HG02852 (cell line): ENCODE results near the gene ST6GAL1.
A peak's percentile ranks its signal among the peaks of the same experiment; 100 is the strongest.
"Not testable (repeated sequence)": the region's sequence is repeated elsewhere in the genome, so short reads cannot be mapped to it uniquely, and the experiment has no call there.

Source experiments
- ATAC-seq: cut with Tn5 transposase; IDR thresholded peaks from one replicate; pipeline ENCODE4 v1.9.1; 2021; ENCODE audit warnings: mild to moderate bottlenecking, moderate library complexity; ENCODE audit not compliant: unreplicated experiment

The ST6GAL1 gene

DNA sequence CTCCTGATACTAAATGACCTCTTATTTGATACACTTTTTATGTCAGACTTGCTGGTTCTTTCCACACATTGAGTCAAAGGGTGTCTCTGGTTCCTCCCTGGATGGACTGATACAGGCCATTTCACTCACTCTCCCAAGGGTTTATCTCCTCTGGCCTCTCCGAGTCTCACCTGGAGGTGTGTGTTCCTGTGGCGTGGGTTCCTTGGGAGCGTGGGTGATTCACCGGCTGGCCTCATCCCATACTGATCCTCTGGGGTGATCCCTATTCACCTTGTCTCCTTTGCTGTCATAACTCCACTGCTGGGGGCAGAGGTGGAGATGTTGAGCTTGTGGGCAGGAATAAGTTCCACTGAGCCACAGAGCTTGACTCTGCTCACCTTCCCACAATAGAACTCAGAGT is 61.1 kb downstream of the ST6GAL1 start:
- no peak for ATAC-seq

DNA sequence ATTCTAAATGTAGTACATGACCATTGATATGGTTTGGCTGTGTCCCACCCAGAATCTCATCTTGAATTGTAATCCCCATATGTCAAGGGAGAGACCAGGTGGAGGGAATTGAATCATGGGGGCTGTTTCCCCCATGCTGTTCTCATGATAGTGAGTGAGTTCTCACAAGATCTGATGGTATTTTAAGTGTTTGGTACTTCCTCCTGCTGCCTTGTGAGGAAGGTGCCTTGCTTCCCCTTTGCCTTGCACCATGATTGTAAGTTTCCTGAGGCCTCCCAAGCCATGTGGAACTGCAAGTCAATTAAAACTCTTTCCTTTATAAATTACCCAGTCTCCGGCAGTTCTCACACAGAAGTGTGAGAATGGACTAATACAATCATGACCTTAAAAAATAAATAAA is 61.8 kb downstream of the ST6GAL1 start:
- not testable (repeated sequence) for ATAC-seq

DNA sequence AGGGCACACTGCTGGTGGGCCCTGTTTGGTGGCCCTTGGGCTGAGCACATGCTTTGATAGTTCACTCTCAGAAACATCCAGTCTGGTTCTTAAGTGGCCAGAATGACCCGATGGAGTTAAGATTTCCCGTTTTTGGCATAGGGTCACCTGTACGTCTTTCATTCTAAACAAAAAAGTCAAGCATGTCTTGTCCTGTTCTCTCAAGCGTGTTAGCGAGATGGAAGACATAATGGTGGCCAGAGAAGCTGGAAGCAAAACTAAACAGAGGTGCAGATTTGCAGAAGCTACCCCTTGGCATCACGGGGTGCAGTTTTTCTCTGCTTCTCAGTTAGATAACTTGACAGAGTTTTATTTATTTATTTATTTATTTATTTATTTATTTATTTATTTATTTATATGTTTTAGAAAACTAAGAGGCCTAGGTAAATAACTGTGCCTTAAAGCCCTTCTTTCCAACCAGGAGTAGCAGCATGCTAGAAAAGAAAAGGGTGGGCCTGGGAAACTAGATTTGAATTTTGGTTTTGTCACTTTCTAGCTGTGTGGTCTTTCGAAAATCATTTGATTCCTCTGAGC is 63.0 kb downstream of the ST6GAL1 start:
- ATAC-seq, result no peak

DNA sequence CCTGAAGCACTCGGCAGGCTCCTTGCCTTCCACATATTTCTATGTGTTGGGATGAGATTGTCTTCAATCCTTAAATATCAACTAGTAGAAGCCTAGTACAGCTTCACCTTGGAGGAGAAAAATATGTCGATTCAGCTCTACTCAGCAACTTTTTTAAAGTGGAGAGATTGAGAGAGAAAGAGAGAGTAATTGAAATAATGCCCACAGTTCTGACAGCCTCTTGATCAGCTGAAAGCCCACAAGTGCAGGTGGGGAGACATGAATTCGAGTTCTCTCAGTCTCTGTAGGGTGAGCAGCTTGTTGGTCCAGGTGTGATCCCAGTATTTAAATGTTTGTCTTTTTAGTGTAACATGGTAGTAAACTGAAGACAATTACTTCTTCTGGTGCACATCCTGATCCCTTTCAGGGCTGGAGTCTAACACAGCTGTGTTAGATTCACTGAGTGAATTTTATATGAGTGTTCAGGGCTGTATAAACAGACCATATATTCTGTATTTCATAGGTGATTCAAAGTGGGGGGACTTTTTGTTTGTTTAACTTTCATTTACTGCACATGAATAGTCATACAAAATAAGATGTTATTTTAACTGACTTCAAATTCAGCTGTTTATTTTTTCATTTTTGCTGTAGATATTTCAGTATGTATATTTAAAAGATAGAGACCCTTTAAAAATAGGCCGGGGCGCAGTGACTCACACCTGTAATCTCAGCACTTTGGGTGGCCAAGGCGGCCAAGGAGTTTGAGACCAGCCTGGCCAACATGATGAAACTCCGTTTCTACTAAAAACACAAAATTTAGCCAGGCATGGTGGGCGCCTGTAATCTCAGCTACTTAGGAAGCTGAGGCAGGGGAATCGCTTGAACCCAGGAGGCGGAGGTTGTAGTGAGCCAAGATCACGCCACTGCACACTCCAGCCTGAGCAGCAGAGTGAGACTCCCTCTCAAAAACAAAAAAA is 64.0 kb downstream of the ST6GAL1 start:
- ATAC-seq, result no peak

DNA sequence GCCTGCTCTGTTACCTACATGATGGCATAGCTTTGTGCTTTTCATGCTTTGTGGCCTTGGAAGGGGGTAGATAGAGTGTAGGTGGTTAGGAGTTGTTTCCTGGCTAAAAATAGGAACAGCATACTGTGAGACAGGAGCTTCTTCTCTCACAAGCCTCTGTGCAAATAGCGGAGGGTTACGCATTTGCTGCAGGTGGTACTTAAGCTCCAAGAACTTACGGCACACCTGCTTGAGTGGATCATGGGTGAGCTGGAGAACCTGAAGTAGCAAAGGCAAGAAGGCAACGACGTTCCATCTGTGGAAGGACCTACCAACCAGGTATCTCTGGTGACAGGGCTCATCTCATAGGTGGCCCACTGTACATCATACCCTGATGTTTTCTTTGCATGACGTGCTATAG is 66.0 kb downstream of the ST6GAL1 start:
- no peak for ATAC-seq

DNA sequence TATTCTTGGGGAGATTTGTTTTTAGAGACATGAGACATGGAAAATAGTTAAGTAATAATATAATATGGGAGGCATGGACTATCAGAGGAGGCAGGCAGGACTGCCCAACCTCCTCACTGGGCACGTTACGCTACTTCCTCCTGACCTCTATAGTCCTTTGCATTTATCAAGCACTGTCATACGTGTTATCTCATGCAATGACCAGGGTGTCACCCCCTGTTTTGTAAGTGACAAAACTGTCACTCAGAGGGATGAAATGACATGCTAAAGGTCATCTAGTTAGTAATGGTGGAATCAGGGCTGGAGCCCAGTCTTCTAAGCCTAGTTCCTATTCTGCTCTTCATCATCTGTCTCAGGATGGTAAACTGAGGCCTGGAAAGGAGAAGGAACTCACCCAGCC is 66.7 kb downstream of the ST6GAL1 start:
- ATAC-seq, result no peak

DNA sequence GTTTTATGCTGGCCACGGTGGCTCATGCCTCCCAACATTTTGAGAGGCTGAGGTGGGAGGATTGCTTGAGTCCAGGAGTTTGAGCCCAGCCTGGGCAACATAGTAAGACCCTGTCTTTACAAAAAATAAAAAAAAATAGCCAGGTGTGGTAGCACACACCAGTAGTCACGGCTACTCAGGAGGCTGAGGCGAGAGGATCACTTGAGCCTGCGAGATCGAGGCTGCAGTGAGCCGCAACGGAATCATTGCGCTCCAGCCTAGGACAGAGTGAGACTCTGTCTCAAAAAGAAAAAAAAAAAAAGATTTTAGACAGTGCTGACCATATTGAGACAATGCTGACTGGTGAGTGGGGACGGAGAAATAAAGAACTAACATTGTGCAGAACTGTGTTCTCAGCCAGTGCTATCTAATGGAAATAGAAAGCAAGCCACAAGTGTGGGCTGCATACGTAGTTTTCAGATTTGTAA is 67.2 kb downstream of the ST6GAL1 start:
- no peak for ATAC-seq

DNA sequence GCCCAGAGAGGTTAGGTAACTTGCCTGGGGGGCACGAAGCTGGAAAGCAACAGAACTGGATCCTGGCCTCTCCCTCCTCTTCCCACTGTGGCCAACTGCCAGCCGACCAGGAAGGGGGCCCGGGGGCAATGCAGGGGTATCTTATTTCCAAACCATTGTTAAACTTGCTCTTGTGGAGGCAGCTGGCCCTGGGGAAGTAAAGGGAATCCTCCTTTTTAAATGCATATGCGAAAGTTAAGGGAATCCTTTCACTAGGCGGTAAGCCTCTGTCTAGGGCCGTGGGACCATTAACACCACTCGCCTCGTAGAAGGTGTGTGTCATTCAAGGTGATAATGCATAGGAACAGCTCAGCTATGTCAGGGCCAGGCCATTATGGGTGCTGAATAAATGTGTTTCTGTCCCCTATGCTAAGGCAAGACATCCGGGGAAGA is 68.6 kb downstream of the ST6GAL1 start:
- ATAC-seq, result no peak

DNA sequence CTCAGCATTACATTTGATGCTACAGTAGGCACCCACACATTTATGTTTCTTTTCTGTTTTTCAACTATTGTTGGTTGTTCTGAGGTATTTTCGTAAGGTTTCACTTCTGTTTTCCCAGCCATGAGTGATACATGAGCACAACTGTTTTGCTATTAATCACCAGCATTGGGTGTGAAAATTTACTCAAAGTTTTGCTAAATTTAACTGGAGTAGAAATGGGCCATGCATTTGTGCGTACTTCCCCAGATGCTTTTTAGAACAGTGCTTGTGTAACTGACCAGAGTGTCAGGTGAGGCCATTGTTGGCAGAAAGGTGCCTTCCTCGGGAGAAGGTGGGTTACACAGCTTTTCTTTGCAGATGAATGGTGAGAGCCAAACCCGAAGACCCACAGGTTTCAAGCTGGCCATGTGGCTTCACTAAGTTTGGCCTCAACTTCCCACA is 70.4 kb downstream of the ST6GAL1 start:
- peak; percentile 64 for ATAC-seq

DNA sequence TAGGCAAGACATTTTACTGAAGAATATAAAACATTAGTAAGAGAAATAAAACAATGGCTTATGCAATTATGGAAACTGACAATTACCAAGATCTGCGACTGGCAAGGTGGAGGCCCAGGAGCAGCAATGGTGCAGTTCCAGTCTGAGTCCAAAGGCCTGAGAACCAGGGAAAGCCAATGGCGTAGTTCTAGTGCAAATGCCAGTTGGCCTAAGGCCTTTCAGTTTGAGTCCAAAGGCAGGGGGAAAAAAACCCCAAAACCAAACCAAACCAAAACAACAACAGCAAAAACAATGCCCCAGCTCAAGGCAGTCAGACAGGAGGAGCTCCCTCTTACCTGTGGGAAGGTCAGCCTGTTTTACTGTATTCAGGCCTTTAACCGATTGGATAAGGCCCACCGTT is 72.6 kb downstream of the ST6GAL1 start:
- no peak for ATAC-seq

DNA sequence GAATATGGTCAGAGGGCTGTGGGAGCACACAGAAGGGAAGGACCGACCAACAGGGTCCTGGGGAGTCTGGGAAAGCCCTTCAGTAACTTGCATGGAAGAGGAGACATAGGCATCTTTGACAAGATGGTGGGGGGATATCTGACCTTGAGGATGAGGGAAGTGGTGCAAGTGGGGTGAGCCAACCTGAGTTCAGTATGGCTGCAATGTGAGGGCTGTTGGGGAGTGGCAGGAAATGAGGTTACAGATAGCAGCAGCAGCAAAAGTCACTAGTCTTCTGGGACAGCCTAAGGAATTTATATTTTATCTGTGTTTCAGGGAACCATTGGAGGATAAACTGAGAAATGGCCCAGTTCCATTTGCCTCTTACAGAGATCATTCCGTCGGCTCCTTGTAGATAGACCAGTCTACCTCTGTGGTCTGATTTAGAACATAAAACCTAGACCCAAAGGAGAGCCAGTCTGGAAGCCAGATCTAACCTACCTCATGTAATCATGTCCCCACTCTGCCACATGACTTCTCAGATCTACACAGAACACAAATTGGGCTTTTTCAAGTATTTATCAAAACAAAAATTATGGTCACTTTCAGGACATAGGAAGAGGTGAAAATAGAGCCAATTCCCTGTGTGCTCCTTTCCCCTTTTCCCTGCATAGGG is 75.6 kb downstream of the ST6GAL1 start:
- no peak for ATAC-seq

DNA sequence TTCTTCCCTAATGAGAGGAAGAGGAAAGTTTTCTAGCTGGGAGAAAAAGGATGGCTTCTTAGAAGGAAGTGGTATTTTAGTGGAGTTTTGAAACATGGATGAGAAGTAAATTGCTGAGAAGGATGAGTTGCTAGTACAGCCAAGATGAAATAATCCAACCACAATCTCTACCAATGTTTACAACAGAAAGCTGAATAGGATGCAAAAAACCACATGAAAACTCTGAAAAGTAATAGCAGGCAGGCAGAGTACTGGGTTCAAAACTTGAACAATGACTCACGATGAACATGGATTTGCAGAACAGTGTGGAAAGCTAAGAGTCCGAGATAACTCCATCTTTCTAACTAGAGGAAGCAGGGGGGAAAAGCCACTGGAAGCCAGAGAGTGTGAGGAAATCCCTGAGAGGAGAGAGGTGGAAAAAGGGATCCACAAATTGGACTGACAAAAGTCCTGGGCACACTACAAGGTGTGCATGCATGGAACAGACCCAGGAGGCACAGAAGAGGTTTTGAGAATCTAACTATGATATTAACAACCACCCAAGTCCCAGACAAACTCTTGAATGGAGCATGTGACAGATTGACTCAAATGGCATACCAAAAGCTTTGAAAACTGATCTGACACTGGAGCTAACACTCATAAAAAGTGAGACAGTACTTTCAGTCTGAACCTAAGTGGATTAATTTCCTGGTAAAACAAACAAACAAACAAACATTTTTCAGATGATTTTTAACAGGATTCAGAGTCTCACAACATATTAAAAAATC is 76.7 kb downstream of the ST6GAL1 start:
- ATAC-seq, result no peak

DNA sequence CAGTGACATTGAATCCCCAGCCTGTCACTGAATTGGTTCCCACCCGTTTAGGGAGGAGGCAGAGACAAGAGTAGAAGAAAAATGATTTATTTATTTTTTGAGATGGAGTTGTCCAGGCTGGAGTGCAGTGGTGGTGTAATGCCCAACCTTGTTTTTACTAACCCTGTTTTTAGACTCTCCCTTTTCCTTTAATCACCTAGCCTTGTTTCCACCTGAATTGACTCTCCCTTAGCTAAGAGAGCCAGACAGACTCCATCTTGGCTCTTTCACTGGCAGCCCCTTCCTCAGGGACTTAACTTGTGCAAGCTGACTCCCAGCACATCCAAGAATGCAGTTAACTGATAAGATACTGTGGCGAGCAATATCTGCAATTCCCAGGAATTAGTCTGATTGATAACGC is 80.1 kb downstream of the ST6GAL1 start:
- ATAC-seq, result not testable (repeated sequence)

DNA sequence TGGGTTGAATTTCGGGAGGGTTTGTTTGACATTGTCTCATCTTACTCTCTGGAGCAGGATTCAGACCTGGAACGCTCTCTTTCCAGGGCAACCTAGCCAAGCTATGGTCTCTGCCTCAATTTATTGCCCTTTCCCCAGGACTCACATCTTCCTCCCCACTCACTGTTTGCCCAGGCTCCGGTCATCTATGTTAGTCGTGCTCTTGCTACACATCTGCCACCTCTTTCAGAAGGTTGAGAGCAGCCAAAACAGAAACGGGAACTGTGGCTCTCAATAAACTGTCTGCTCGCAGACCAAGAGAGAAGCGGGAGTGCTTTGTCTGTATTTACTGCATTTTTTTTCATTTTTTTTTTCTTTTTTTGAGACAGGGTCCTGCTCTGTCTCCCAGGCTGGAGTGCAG is 81.6 kb downstream of the ST6GAL1 start:
- ATAC-seq, result peak; percentile 50

DNA sequence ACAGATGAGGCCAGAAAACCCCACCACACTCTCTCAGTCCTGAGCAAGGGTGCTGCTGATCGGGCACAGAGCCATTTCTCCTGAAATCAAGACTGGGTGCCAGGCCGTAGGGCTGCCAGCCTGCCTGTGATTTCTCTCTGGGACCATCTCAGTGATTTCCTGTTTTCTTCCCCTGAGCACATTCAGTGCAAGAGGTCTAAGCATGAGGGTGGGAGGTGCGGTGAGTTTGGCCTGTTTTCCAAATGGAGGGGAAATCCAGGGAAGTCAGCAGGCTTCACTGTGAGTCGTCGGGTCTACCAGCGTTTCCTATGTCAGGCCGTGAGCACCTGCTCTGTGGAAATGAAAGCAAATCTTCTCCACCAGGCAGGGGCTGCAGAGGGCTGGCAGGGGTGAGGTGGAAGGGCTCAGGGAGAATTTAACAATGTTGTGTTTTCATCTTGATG is 82.3 kb downstream of the ST6GAL1 start:
- ATAC-seq, result no peak

DNA sequence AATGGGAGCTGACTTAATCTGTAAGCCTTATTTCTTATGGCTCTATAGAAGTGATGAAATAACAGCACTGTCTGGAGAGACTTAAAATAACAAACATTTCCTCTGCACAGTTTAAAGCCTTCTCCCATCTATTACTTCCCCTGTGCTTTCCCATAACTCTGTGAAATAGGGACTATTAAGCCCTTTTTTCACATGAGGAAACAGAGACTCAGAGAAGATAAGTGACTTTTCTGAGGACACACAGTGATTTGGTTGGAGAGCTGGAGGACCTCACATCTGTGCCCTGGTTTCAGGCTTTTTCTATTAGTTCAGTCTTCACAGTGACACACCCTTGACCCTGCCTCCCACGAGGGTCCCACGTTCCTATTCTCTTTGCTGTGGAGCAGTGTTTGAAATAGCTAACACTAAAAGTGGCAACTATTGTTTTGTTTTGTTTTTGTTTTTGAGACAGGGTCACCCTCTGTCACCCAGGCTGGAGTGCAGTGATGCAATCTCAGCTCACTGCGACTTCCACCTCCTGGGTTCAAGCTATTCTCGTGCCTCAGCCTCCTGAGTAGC is 82.9 kb downstream of the ST6GAL1 start:
- no peak for ATAC-seq

DNA sequence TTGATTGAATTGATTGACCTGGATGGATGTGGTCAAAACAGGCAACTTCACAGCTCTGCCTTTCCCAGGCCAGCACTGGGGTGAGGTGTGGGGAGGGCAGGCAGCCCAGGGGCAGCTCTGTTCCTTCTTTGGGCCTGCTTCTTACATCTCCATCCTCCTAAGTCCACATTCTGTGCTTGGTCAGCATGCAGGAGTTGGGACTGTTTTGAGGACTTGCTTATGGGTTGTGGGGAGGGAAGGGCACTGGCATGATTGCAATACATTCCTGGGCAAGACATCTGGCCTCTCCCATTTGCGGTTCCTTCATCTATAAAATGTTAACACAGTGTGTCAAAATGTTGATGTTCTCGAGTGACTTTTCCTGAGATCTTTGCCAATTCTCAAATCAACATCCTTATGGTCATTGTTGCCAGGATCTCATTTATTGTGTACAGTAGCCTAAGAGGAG is 84.1 kb downstream of the ST6GAL1 start:
- no peak for ATAC-seq

DNA sequence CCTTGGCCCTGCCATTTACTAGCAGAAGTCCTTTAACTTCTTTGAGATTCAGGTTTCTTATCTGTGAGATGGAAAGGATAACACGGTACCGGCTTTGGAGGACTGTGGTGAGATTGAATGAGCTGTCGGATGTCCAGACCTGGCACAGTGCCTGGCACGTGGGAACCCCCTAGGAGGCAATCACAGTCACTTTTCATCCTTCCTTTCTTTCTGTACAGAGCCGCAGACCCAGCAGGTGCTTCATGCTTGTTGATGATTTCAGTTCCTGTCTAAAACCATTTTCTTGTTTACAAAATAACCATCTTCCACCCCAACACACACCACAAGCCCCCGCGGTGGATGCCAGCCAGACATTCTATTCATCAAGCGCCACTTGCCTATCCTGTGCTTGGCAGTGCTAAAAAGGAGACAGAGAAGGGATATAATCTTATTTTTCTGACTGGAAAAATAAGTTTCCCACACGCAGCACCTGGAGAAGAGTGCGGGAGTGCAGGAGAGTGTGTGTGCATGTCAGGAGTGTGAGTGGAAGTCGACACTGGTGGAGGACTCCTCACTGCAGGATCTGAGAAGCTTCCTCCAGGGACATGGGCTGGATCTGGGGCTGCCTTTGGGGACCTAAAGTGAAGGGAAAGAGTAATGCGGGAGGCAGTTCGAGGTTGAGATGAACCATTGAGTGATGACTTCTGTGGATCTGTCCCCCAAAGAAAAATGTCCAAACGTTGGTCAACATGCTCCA is 85.7 kb downstream of the ST6GAL1 start:
- peak; percentile 41 for ATAC-seq

DNA sequence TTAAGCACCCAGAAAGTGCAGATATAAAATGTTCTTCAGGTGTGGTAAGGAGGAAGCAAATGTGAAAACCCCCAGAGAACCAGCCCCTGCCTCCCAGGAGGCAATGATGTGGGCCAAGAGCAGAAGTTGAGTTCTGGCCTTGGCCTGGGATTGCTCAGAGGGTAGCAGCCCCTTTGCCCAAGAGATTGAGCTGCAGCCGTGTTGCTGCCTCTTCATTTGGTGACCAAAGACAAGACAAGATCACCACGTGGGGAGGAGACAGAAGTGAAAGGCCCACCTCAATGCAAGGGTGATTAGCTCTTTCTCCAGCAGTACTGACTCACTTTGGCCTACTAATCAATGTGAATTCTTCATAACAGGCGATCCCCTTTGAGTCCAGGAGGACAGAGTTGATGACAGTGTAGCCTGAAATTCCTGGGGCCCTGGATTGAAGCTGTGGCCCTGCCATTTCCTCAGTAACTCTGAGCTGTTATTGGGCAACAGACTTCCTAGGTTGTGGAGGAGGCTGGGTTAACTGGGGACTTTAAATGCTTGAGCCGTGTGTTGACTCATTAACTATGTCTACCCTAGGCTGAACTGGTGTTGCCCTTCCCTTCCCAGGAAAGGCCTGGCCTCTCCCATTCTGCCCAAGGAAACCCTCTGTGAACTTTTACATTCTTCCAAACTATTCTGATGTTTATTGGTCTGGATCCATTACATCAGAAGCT is 86.5 kb downstream of the ST6GAL1 start:
- ATAC-seq, result peak; percentile 26
